K562 (cell line): ENCODE measurements around the gene ALOX12. TPM values are rescaled to one million over a fixed set of nuclear protein-coding genes. Genes with fewer than 3 reads are reported as not detected.

Experiments
- MITF ChIP-seq: IDR thresholded peaks from 2 replicates; pipeline ENCODE4 v1.6.1; 2014; ENCODE audit warnings: antibody characterized with exemption
- MXI1 ChIP-seq: IDR thresholded peaks from 2 replicates; pipeline ENCODE4 v1.6.1; 2011; ENCODE audit warnings: low read depth, mild to moderate bottlenecking, improper control_type of control experiment, low read length
- MYNN ChIP-seq, 2 experiments: sonication (generic); formaldehyde crosslinking in 1 of 2; IDR thresholded peaks; 2 replicates each; pipeline versions ENCODE4 v1.5.0 to v1.6.1; 2016 to 2020; ENCODE audit warnings: antibody characterized with exemption in 1 of 2, missing genetic modification reagents in 1 of 2
- NCOA1 ChIP-seq: fragments of 450-650 bp; IDR thresholded peaks from 2 replicates; pipeline ENCODE4 v1.6.1; 2016; ENCODE audit warnings: low read depth
- PBX2 ChIP-seq, 2 experiments: IDR thresholded peaks in 1 of 2; conservative IDR thresholded peaks in 1 of 2; 2 replicates each; pipeline ENCODE4 v1.6.1; 2016; ENCODE audit warnings: low read depth in 2 of 2, mild to moderate bottlenecking in 1 of 2, missing compliant biosample characterization in 1 of 2, missing genetic modification characterization in 1 of 2, moderate library complexity in 1 of 2
- RBM39 ChIP-seq: fragments of 200-400 bp; formaldehyde crosslinking; optimal IDR thresholded peaks from 2 replicates; pipeline ENCODE3; 2018; ENCODE audit warnings: low read depth, low read length
- SFPQ ChIP-seq: fragments of 200-400 bp; formaldehyde crosslinking; IDR thresholded peaks from 2 replicates; pipeline ENCODE4 v1.6.1; 2017; ENCODE audit warnings: mild to moderate bottlenecking, low read depth, low read length, moderate library complexity
- TBP ChIP-seq: optimal IDR thresholded peaks from 2 replicates; pipeline ENCODE3; 2011; ENCODE audit warnings: low read depth, low read length, improper control_type of control experiment
- ZNF639 ChIP-seq, 2 experiments: fragments of 200-800 bp in 1 of 2; sonication (Bioruptor generic) in 1 of 2; sonication (generic) in 1 of 2; formaldehyde crosslinking in 1 of 2; IDR thresholded peaks in 1 of 2; conservative IDR thresholded peaks in 1 of 2; 2 replicates each; pipeline versions ENCODE4 v1.5.0 to v1.6.1; 2016 to 2020; ENCODE audit warnings: missing compliant biosample characterization in 1 of 2, missing genetic modification characterization in 1 of 2, missing genetic modification reagents in 1 of 2
- polyA plus RNA-seq, 8 experiments: library from polyadenylated mRNA; depleted of rRNA in 4 of 8; stranded (reverse) in 5 of 8; unstranded in 3 of 8; fragments of >200 nt; fragmentation: Nextera tagmentation in 2 of 8; fragmentation: Illumina TruSeq in 1 of 8; extraction: Ambion mirVana in 2 of 8; extraction: Trizol in 1 of 8; gene quantifications; 2 replicates each; pipeline versions ENCODE4 v1.2.1 to v1.2.3, GENCODE V29; 2011 to 2014; ENCODE audit warnings: inconsistent platforms in 1 of 8, missing spikeins in 1 of 8
- total RNA-seq, 7 experiments: library from RNA; depleted of rRNA in 6 of 7; stranded (reverse); fragments of >200 nt in 6 of 7; fragmentation: Illumina TruSeq in 2 of 7; extraction: Trizol in 2 of 7; gene quantifications; 2 replicates each; pipeline versions ENCODE4 v1.2.1 to v1.2.3, GENCODE V29; 2011 to 2021; ENCODE audit warnings: low replicate concordance in 1 of 7

Gene ALOX12
- total and polyA plus RNA-seq, 9 of the 15 experiments (the other 6 are each of a cell fraction or from before 2014, with no cell fraction given), result 0.09 to 1.1 (median 0.47) TPM; not detected in 1

GRCh38 chr17:7023576-7024401 lies 27.9 kb downstream of the ALOX12 start (continued):
- TF ChIP-seq MYNN (IDR thresholded peaks at IDR 0.05) (no peak), MYNN (CRISPR knock-in tag; IDR thresholded peaks at IDR 0.05) (no peak), RBM39 (no peak), ZNF639 (CRISPR knock-in tag; conservative IDR thresholded peaks at IDR 0.05 in 1 of 2, IDR thresholded peaks at IDR 0.05 in 1 of 2) (no peak), MXI1 (no peak), PBX2 (CRISPR knock-in tag; IDR thresholded peaks at IDR 0.05; ENCODE audit: low read depth) (no peak), PBX2 (tag; conservative IDR thresholded peaks at IDR 0.05; ENCODE audit: low read depth) (no peak), TBP (peak; percentile 20), NCOA1 (no peak), MITF (no peak), SFPQ (no peak)
